ENCODE data around the gene BRD4.

The BRD4 gene

GRCh38 chr19:15354566-15355296 lies 22.4 kb upstream of the BRD4 start:
- TF ChIP-seq FOXP2 (optimal IDR thresholded peaks at IDR 0.05; ENCODE audit: borderline replicate concordance, extremely low read depth, extremely low read length, insufficient read depth) (no peak), POLR2AphosphoS5 (IDR thresholded peaks at IDR 0.05; ENCODE audit: low read depth, low read length) (no peak; the same call in 1 of the 2 replicates)

- no peak for TF ChIP-seq FOXP2 (optimal IDR thresholded peaks at IDR 0.05; ENCODE audit: borderline replicate concordance, extremely low read depth, extremely low read length, insufficient read depth)
- no peak for TF ChIP-seq TAF1 (IDR thresholded peaks at IDR 0.05; ENCODE audit: borderline replicate concordance, insufficient read depth, low read length)
- TF ChIP-seq POLR2AphosphoS5 (IDR thresholded peaks at IDR 0.05; ENCODE audit: low read depth, low read length): no peak
- TF ChIP-seq REST (IDR thresholded peaks at IDR 0.05; ENCODE audit: insufficient read depth in 1 of 2, low read depth in 2 of 2, low read length in 2 of 2): no peak
- TF ChIP-seq SIN3A (IDR thresholded peaks at IDR 0.05; ENCODE audit: borderline replicate concordance, insufficient read depth, low read length): no peak
Measured at GRCh38 chr19:15353908-15354307, 21.6 kb upstream of the BRD4 start.

GRCh38 chr19:15352535-15352934 lies 20.2 kb upstream of the BRD4 start:
- TF ChIP-seq POLR2AphosphoS5 (IDR thresholded peaks at IDR 0.05; ENCODE audit: low read depth, low read length): peak; percentile 0; the same call in 1 of the 2 replicates

GRCh38 chr19:15340086-15340485 lies 7.7 kb upstream of the BRD4 start:
- TF ChIP-seq SIN3A (IDR thresholded peaks at IDR 0.05; ENCODE audit: borderline replicate concordance, insufficient read depth, low read length): no peak
- no peak for TF ChIP-seq TAF1 (IDR thresholded peaks at IDR 0.05; ENCODE audit: borderline replicate concordance, insufficient read depth, low read length)
- TF ChIP-seq REST (IDR thresholded peaks at IDR 0.05; ENCODE audit: insufficient read depth in 1 of 2, low read depth in 2 of 2, low read length in 2 of 2): no peak
- no peak for TF ChIP-seq POLR2AphosphoS5 (IDR thresholded peaks at IDR 0.05; ENCODE audit: low read depth, low read length)
- no peak for TF ChIP-seq FOXP2 (optimal IDR thresholded peaks at IDR 0.05; ENCODE audit: borderline replicate concordance, extremely low read depth, extremely low read length, insufficient read depth)

- TF ChIP-seq SIN3A (IDR thresholded peaks at IDR 0.05; ENCODE audit: borderline replicate concordance, insufficient read depth, low read length) (no peak), FOXP2 (optimal IDR thresholded peaks at IDR 0.05; ENCODE audit: borderline replicate concordance, extremely low read depth, extremely low read length, insufficient read depth) (no peak), POLR2AphosphoS5 (IDR thresholded peaks at IDR 0.05; ENCODE audit: low read depth, low read length) (no peak), TAF1 (IDR thresholded peaks at IDR 0.05; ENCODE audit: borderline replicate concordance, insufficient read depth, low read length) (no peak), REST (IDR thresholded peaks at IDR 0.05; ENCODE audit: insufficient read depth in 1 of 2, low read depth in 2 of 2, low read length in 2 of 2) (no peak)
Measured at GRCh38 chr19:15337202-15337601, 4.9 kb upstream of the BRD4 start.

- TF ChIP-seq TAF1 (IDR thresholded peaks at IDR 0.05; ENCODE audit: borderline replicate concordance, insufficient read depth, low read length): no peak
- TF ChIP-seq REST (IDR thresholded peaks at IDR 0.05; ENCODE audit: insufficient read depth in 1 of 2, low read depth in 2 of 2, low read length in 2 of 2): no peak
- TF ChIP-seq FOXP2 (optimal IDR thresholded peaks at IDR 0.05; ENCODE audit: borderline replicate concordance, extremely low read depth, extremely low read length, insufficient read depth): no peak
- no peak for TF ChIP-seq SIN3A (IDR thresholded peaks at IDR 0.05; ENCODE audit: borderline replicate concordance, insufficient read depth, low read length)
- TF ChIP-seq POLR2AphosphoS5 (IDR thresholded peaks at IDR 0.05; ENCODE audit: low read depth, low read length): no peak
Measured at GRCh38 chr19:15331419-15332310, 674 bp downstream of the BRD4 start.
